ENCODE data around the gene GNPTG.

GNPTG gene

DNA sequence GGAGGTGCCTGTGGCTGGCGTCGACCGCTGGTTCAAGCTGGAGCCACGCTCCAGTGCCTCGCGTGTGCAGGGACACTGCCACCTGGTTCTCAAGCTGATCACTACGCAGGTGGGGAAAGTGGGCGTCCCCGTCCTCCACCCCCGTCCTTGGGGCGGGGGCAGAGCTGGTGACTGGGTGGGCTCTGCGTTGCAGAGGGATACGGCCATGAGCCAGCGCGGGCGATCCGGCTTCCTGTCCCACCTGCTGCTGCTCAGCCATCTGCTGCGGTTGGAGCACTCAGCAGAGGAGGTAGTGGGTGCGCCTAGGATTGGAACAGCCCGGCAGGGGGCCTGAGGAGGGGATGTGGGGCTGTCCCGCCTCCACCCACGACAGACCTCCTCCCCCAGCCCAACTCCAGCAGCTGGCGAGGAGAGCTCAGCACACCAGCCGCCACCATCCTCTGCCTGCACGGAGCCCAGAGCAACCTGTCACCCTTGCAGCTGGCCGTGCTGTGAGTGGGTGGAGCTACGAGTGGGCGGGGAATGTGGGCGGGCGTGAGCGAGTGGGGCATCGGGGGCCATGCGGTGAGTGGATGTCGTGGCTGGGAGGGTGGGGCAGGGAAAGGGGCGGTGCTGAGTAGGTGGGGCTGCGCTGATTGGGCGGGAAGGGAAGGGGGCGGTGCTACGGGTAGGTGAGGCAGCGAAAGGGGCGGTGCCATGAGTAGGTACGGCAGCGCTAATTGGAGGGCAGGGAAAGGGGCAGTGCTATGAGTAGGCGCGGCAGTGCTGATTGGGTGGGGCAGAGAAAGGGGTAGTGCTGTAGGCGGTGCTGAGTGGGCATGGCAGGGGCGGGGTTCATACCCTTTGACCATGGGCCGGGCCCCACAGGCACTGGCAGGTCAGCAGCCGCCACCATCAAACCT is 9.0 kb upstream of the GNPTG start:
- TF ChIP-seq, protein P1, sequence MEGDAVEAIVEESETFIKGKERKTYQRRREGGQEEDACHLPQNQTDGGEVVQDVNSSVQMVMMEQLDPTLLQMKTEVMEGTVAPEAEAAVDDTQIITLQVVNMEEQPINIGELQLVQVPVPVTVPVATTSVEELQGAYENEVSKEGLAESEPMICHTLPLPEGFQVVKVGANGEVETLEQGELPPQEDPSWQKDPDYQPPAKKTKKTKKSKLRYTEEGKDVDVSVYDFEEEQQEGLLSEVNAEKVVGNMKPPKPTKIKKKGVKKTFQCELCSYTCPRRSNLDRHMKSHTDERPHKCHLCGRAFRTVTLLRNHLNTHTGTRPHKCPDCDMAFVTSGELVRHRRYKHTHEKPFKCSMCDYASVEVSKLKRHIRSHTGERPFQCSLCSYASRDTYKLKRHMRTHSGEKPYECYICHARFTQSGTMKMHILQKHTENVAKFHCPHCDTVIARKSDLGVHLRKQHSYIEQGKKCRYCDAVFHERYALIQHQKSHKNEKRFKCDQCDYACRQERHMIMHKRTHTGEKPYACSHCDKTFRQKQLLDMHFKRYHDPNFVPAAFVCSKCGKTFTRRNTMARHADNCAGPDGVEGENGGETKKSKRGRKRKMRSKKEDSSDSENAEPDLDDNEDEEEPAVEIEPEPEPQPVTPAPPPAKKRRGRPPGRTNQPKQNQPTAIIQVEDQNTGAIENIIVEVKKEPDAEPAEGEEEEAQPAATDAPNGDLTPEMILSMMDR (IDR thresholded peaks at IDR 0.05; ENCODE audit: low read depth, low read length) = no peak
- peak; percentile 12 for DNase-seq (ENCODE audit: extremely low read depth, low read depth)

DNA sequence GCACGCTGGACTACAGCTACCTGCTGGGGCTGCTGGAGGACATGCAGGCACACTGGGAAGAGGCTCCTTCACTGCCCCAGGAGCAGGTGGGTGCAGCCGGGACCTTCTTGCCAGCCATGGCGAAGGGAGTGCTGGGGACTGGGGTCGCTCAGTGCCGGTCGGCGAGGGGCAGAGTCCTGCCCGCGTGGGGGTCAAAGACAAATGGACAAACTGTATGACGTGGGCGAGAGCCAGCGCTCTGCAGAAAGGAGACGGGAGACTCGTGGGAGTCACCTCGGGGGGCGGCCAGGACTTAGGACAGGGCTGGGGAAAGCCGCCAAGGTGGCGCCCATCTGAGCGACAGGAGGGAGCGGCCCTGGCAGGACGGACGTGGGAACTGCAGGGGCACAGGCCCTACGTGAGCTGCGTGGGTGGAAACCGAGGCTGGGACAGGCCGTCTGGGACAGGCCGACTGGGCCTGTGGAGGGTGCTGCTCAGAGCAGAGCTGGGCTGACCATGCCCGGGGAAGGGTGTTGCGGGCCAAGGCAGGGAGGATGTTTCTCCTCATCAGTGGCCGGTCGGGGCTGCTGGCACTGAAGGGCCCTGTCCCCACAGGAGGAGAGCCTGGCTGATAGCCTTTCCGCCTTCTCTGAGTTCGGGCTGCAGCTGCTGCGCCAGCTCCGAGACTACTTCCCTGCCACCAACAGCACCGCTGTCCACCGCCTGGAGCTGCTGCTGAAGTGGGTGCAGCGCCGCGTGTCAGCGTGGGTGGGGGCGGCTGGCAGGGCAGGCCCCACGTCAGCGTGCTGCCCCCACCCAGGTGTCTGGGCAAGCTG is 8.1 kb upstream of the GNPTG start:
- TF ChIP-seq, protein P1 (IDR thresholded peaks at IDR 0.05; ENCODE audit: low read depth, low read length) = no peak
- no peak for DNase-seq (ENCODE audit: extremely low read depth, low read depth)

DNA sequence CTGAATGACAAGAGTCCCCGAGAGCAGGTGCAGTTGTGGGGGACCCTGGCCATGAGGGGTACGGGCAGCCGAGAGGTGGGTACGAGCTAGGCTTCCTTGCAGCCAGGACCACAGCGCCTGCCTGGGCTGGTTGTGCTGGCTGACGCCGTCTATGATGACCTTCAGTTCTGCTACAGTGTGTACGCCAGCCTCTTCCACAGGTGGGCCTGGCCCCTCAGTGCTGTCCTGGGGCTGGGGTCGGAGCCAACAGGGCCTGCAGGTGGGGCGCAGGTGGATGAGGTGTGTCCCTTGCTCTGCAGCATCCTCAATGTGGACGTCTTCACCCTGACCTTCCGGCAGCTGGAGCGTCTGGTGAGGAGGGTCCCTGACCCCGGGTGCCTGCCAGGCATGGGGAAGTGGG is 7.2 kb upstream of the GNPTG start:
- TF ChIP-seq, protein P1 (IDR thresholded peaks at IDR 0.05; ENCODE audit: low read depth, low read length) = no peak
- DNase-seq (ENCODE audit: extremely low read depth, low read depth) = no peak

DNA sequence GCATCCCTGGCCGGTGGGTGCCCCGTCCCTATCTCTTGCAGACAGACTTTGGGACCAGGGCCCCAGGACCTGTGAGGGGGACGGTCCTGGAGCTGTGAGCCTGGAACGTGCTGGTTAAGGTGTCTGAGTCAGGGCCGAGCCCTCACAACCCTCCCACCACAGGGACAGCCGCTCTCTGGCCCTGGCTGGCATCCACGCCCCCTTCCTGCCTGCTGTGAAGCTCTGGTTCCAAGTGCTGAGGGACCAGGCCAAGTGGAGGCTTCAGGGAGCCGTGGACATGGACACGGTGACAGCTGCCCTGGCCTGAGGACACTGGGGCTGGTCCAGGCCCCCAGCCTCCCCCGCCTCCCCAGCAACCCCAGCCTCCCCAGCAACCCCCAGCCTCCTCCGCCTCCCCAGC is 6.6 kb upstream of the GNPTG start:
- TF ChIP-seq, protein P1 (IDR thresholded peaks at IDR 0.05; ENCODE audit: low read depth, low read length) = no peak
- no peak for DNase-seq (ENCODE audit: extremely low read depth, low read depth)

DNA sequence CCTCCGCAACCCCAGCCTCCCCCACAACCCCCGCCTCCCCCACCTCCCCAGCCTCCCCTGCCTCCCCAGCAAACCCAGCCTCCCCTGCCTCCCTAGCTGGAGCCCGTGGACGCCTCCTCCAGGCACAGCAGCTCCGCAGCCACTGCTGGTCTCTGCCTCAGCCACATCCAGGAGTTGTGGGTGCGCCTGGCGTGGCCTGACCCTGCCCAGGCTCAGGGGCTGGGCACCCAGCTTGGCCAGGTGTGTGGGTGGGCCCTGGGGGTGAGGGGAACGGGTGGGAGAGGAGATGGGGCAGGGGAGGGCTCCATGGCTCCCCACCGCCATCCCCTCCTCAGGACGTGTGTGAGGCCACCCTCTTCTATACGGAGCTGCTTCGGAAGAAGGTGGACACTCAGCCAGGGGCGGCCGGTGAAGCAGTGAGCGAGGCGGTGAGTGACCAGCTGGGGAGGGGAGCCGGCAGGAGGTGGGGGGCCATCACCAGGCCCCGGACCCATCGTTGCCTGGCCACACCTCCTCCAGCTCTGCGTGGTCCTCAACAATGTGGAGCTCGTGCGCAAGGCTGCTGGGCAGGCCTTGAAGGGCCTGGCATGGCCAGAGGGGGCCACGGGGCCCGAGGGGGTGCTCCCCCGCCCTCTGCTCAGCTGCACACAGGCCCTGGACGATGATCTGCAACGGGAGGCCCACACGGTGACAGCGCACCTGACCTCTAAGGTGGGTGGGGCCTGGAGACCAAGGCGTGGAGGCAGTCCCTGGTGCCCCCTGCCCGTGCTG is 5.9 kb upstream of the GNPTG start:
- no peak for DNase-seq (ENCODE audit: extremely low read depth, low read depth)
- TF ChIP-seq, protein P1 (IDR thresholded peaks at IDR 0.05; ENCODE audit: low read depth, low read length) = no peak

DNA sequence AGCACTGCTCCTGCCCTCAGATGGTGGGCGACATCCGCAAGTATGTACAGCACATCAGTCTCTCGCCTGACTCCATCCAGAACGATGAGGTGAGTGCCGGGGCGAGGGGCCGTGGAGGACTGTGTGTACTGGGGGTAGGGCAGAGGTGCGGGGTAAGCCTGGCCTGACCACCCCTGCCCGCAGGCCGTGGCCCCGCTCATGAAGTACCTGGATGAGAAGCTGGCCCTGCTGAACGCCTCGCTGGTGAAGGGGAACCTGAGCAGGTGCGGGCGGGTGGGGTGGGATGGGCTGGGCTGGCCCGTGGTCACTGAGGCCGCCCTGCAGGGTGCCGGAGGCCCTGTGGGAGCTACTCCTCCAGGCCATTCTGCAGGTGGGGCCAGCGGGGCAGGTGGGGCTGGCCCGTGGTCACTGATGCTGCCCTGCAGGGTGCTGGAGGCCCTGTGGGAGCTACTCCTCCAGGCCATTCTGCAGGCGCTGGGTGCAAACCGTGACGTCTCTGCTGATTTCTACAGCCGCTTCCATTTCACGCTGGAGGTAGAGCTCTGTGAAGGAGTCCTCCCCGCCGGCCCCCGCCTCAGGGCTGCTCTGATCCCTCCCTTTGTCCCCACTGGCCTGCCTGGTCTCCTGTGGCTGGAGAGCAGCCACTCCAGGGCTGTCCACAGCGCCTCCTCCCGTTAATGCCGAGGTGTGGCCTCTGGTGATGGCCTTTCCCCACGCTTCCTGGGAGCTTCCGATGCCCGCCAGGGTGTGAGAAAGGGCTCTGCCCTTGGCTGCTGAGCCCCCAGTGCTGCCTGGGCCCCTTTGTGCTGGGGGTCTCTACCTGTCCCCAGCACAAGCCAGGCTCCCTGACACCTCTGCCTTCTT is 5.1 kb upstream of the GNPTG start:
- TF ChIP-seq, protein P1 (IDR thresholded peaks at IDR 0.05; ENCODE audit: low read depth, low read length) = no peak; the same call in none of the 2 replicates
- no peak for DNase-seq (ENCODE audit: extremely low read depth, low read depth)

All from AG09319 (cell line).